CD14-positive monocyte (primary cell): ENCODE data around the gene GON4L. TPM values are rescaled to one million over a fixed set of nuclear protein-coding genes. Genes with fewer than 3 reads are reported as not detected.
"Not testable (repeated sequence)": the region's sequence is repeated elsewhere in the genome, so short reads cannot be mapped to it uniquely, and the experiment has no call there.

ENCODE experiments used
- DNase-seq, 3 donors: peaks; one replicate each; pipeline ENCODE4 v3.0.0-alpha.2; 2011 to 2022
- H2AFZ ChIP-seq: 2 replicates; pipeline ENCODE4 v1.6.0; 2012; ENCODE audit warnings: mild to moderate bottlenecking, low read depth, low read length, inconsistent platforms; ENCODE audit not compliant: insufficient read depth, poor library complexity, severe bottlenecking
- H3K27ac ChIP-seq, 2 donors: 1 replicate in 1 of 2; 2 replicates in 1 of 2; pipeline ENCODE4 v1.5.1; 2012 to 2013; ENCODE audit warnings: low read length in 2 of 2, control low read depth in 1 of 2, inconsistent platforms in 1 of 2, low read depth in 1 of 2, mild to moderate bottlenecking in 1 of 2
- H3K27me3 ChIP-seq, 2 donors: one replicate each; pipeline versions ENCODE4 v1.6.0 to v1.6.1; 2011 to 2013; ENCODE audit warnings: low read length in 2 of 2; ENCODE audit not compliant: control insufficient read depth in 2 of 2, insufficient read depth in 2 of 2
- H3K36me3 ChIP-seq, 2 donors: replicated peaks in 1 of 2; 1 replicate in 1 of 2; 2 replicates in 1 of 2; pipeline versions ENCODE4 v1.5.1 to v1.6.1; 2012 to 2013; ENCODE audit warnings: low read length in 2 of 2, control low read depth in 1 of 2, inconsistent platforms in 1 of 2, mild to moderate bottlenecking in 1 of 2; ENCODE audit not compliant: insufficient read depth in 2 of 2, control insufficient read depth in 1 of 2
- H3K4me1 ChIP-seq, 2 donors: 1 replicate in 1 of 2; 2 replicates in 1 of 2; pipeline versions ENCODE4 v1.5.1 to v1.6.1; 2012 to 2013; ENCODE audit warnings: low read length in 2 of 2, control low read depth in 1 of 2, inconsistent platforms in 1 of 2, mild to moderate bottlenecking in 1 of 2, moderate library complexity in 1 of 2; ENCODE audit not compliant: insufficient read depth in 2 of 2, control insufficient read depth in 1 of 2
- H3K4me2 ChIP-seq: replicated peaks from 2 replicates; pipeline ENCODE3; 2012; ENCODE audit warnings: low read length, moderate library complexity, mild to moderate bottlenecking; ENCODE audit not compliant: poor library complexity, severe bottlenecking; ENCODE audit errors: extremely low read depth
- H3K4me3 ChIP-seq, 3 experiments: fragments of 200-600 bp in 1 of 3; sonication (generic) in 1 of 3; replicated peaks in 1 of 3; 1 replicate in 2 of 3; 2 replicates in 1 of 3; pipeline ENCODE4 v1.5.1; 2011 to 2013; ENCODE audit warnings: low read length in 3 of 3, mild to moderate bottlenecking in 3 of 3, control low read depth in 2 of 3, low read depth in 2 of 3, inconsistent platforms in 1 of 3, moderate library complexity in 1 of 3
- H3K79me2 ChIP-seq: 2 replicates; pipeline ENCODE4 v1.6.0; 2012; ENCODE audit warnings: mild to moderate bottlenecking, control low read depth, inconsistent platforms, low read length, moderate library complexity; ENCODE audit not compliant: insufficient read depth
- H3K9ac ChIP-seq: 2 replicates; pipeline ENCODE4 v1.6.0; 2017; ENCODE audit warnings: low read length, mild to moderate bottlenecking; ENCODE audit not compliant: insufficient read depth, poor library complexity, severe bottlenecking
- H3K9me3 ChIP-seq, 2 donors: replicated peaks in 1 of 2; 1 replicate in 1 of 2; 2 replicates in 1 of 2; pipeline versions ENCODE4 v1.5.1 to v1.6.1; 2012 to 2013; ENCODE audit warnings: low read length in 2 of 2, control low read depth in 1 of 2; ENCODE audit not compliant: control insufficient read depth in 1 of 2, insufficient read depth in 1 of 2
- H4K20me1 ChIP-seq: 2 replicates; pipeline ENCODE4 v1.6.0; 2012; ENCODE audit warnings: mild to moderate bottlenecking, low read length, control low read depth, moderate library complexity; ENCODE audit not compliant: insufficient read depth
- H3K27ac Mint-ChIP-seq, 7 donors: one replicate each; pipeline ENCODE4 v1.8.0; 2020; ENCODE audit warnings: mild to moderate bottlenecking in 7 of 7, mixed read lengths in 7 of 7, moderate library complexity in 6 of 7, inconsistent platforms in 2 of 7
- H3K27me3 Mint-ChIP-seq, 3 donors: one replicate each; pipeline ENCODE4 v1.8.0; 2021 to 2022; ENCODE audit warnings: low read depth in 3 of 3, mild to moderate bottlenecking in 3 of 3, mixed read lengths in 3 of 3, moderate library complexity in 3 of 3, inconsistent platforms in 1 of 3
- H3K36me3 Mint-ChIP-seq, 2 donors: one replicate each; pipeline ENCODE4 v1.8.0; 2020; ENCODE audit warnings: mixed read lengths in 2 of 2, inconsistent platforms in 1 of 2, mild to moderate bottlenecking in 1 of 2
- H3K4me1 Mint-ChIP-seq: one replicate; pipeline ENCODE4 v1.8.0; 2020; ENCODE audit warnings: mild to moderate bottlenecking, mixed read lengths
- H3K4me3 Mint-ChIP-seq, 2 donors: one replicate each; pipeline ENCODE4 v1.8.0; 2020; ENCODE audit warnings: mild to moderate bottlenecking in 2 of 2, mixed read lengths in 2 of 2, moderate library complexity in 1 of 2
- H3K9me3 Mint-ChIP-seq, 7 donors: one replicate each; pipeline ENCODE4 v1.8.0; 2020 to 2022; ENCODE audit warnings: mixed read lengths in 7 of 7, mild to moderate bottlenecking in 6 of 7, moderate library complexity in 6 of 7, inconsistent platforms in 2 of 7
- WGBS: methylation state at CpG from one replicate; pipeline ENCODE4 v1.1.5; 2013; ENCODE audit warnings: missing lambda C conversion rate; ENCODE audit not compliant: insufficient coverage; 5-methylcytosine and 5-hydroxymethylcytosine counted together
- intact Hi-C, 2 donors: fragments of 100-400 bp; cut with micrococcal nuclease; formaldehyde crosslinking; loops; one replicate each; pipeline versions ENCODE4 v1.15.0 to v1.15.1; 2023
- polyA plus RNA-seq, 3 donors: library from polyadenylated mRNA; depleted of rRNA in 1 of 3; unstranded in 2 of 3; stranded (reverse) in 1 of 3; fragments of 300-500 nt in 2 of 3; fragments of >200 nt in 1 of 3; fragmentation: Illumina TruSeq in 2 of 3; gene quantifications; 1 replicate in 2 of 3; 2 replicates in 1 of 3; pipeline ENCODE4 v1.2.3, GENCODE V29; 2012 to 2021
- TF ChIP-seq, protein P1 (sequence below): fragments of 200-600 bp; IDR thresholded peaks from one replicate; pipeline ENCODE4 v1.8.0; 2022; ENCODE audit warnings: antibody characterized with exemption, mild to moderate bottlenecking

Gene GON4L
- polyA plus RNA-seq, 3 donors = 8.5 to 39.5 (median 14.0) TPM

- Histone ChIP-seq H3K4me1 (no peaks in the 10 kb centered on the region), H3K4me2 (no peak overlapping the region), H3K9me3 (no peaks in the 10 kb centered on the region), H3K79me2 (no peaks in the 10 kb centered on the region), H3K27ac (no peak overlapping the region), H2AFZ (no peak overlapping the region), H3K9ac (no peak overlapping the region), H3K27me3 (no peaks in the 10 kb centered on the region), H3K4me3 (no peak overlapping the region), H3K36me3 (peaks cover 17 to 65% of the 10 kb centered on the region in 2 donors), H4K20me1 (no peaks in the 10 kb centered on the region)
- WGBS = 100% methylated on average over 3 of the region's 4 CpGs
- Mint-ChIP-seq H3K27me3 (no peaks in the 10 kb centered on the region), H3K36me3 (peaks cover 29 to 71% of the 10 kb centered on the region in 2 donors), H3K4me1 (no peaks in the 10 kb centered on the region), H3K27ac (peak overlapping the region in 1 of 7 donors; percentile 40), H3K4me3 (no peak overlapping the region), H3K9me3 (peaks cover 0 to 2% (median 0%) of the 10 kb centered on the region in 7 donors)
- DNase-seq = no peak
- intact Hi-C loops = no loop called here
- TF ChIP-seq, protein P1, sequence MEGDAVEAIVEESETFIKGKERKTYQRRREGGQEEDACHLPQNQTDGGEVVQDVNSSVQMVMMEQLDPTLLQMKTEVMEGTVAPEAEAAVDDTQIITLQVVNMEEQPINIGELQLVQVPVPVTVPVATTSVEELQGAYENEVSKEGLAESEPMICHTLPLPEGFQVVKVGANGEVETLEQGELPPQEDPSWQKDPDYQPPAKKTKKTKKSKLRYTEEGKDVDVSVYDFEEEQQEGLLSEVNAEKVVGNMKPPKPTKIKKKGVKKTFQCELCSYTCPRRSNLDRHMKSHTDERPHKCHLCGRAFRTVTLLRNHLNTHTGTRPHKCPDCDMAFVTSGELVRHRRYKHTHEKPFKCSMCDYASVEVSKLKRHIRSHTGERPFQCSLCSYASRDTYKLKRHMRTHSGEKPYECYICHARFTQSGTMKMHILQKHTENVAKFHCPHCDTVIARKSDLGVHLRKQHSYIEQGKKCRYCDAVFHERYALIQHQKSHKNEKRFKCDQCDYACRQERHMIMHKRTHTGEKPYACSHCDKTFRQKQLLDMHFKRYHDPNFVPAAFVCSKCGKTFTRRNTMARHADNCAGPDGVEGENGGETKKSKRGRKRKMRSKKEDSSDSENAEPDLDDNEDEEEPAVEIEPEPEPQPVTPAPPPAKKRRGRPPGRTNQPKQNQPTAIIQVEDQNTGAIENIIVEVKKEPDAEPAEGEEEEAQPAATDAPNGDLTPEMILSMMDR = no peak
These were observed 137.3 kb downstream of the GON4L start for GRCh38 chr1:155719703-155720102.

- H3K4me3 Mint-ChIP-seq, DNase-seq, H3K4me2 ChIP-seq, H3K27me3 ChIP-seq, H3K27me3 Mint-ChIP-seq, H3K27ac Mint-ChIP-seq, intact Hi-C loops, H3K4me1 Mint-ChIP-seq, H3K79me2 ChIP-seq, H3K4me1 ChIP-seq, H4K20me1 ChIP-seq, H3K9ac ChIP-seq, H2AFZ ChIP-seq, H3K9me3 Mint-ChIP-seq, H3K9me3 ChIP-seq, H3K27ac ChIP-seq, H3K4me3 ChIP-seq: not testable (repeated sequence)
- peaks cover 34 to 75% of the 10 kb centered on the region in 2 donors for H3K36me3 Mint-ChIP-seq
- WGBS = 80% methylated on average over 1 of the region's 6 CpGs
- H3K36me3 ChIP-seq = peaks cover 23 to 74% of the 10 kb centered on the region in 2 donors
These were observed 138.4 kb downstream of the GON4L start for GRCh38 chr1:155718524-155719115.
